HL-60/S4 treated with retinoic acid at 250 ng/mL for 4 days and 3 days (cell line): ENCODE results near the gene CWC22.
"Not testable (repeated sequence)": the region's sequence is repeated elsewhere in the genome, so short reads cannot be mapped to it uniquely, and the experiment has no call there.

Experiments
- in situ Hi-C: fragments of 300-500 bp; cut with MboI; formaldehyde crosslinking; loops from 2 replicates; pipeline ENCODE4 v1.7.0; 2022; ENCODE audit warnings: low sequenced_read_pairs

CWC22 gene

DNA sequence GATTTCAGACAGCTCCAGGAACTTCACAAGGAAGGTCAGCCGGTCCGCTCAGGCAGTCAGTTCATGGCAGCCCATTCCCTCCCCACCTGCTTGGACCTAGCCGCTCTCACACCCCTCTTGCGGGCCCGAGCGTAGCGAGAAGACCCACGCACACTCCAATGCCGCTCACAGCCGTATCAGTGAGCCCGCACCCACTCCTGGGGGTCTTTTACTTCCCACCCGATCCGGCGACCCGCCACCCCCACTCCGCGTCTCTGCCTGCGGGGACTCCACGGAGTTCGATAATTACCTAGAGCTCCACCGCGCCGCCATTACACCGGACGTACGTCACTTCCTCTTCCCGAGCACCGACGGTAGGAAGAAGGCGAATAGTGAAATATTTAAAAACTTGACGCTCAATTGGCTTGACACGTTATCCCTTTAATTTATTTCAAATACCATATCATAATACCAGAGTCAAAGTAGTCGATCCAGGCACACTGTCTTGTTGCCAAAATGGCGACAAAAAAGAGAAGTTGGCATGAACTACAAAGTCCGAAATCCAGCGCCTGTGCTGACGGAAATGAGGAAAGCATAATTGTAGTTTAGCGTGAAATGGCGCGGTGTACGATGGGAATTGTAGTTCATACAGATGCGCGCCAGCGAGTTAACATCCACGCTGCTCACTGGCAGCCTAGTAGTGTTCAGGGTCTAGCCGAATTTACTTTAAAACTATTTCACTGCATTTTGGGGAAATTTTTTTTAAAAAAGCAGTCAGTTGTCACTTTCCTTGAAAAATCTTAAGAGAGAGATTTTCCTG, at the start of gene CWC22:
Gene CWC22, minus strand, starts transcription at position 517 of the 799 bp plus-strand sequence. CDS start 13,956 bp downstream, outside the sequence.
- in situ Hi-C loops = no loop called here

DNA sequence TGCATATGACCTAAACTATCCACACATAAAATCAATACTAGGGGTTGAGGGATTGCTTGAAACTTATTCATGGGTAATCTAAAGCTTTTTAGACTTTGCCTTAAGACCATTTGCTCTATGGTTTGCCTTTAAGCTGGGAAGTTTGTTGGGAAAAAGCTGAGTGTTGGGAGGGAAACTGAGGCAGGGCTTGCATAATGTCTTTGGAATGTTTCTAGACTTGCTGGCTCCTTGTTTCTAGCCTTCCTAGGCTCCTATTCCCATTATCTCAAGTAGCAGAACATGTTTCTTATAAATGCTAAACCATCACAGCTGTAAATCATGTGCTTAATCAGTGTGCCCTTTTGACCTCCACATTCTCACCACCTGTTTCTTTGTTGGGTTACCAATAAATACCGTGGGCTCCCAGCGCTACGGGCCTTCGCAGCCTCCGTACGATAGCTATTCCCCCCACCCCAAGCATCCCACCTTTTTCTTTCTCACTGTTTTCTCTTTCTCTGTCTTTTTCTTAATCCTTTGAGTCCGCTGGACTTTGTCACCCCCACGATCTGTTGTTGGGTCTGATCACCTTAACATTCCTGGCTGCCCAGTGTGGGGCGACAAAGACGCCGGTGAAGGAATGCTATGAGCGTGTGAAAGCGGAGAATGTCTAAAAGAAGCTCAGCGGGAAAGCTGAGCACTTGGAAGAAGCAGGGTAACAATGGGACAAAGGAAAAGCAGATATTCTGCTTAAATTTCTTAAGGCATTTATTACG, 49.4 kb upstream of the CWC22 start:
- in situ Hi-C loops = no loop called here

DNA sequence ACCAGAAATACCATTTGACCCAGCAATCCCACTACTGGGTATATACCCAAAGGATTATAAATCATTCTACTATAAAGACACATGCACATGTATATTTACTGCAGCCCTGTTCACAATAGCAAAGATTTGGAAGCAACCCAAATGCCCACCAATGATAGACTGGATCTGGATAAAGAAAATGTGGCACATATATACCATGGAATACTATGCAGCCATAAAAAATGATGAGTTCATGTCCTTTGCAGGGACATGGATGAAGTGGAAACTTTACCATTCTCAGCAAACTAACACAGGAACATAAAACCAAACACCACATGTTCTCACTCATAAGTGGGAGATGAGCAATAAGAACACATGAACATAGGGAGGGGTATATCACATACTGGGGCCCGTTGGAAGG, 47.5 kb upstream of the CWC22 start:
- in situ Hi-C loops = not testable (repeated sequence)

DNA sequence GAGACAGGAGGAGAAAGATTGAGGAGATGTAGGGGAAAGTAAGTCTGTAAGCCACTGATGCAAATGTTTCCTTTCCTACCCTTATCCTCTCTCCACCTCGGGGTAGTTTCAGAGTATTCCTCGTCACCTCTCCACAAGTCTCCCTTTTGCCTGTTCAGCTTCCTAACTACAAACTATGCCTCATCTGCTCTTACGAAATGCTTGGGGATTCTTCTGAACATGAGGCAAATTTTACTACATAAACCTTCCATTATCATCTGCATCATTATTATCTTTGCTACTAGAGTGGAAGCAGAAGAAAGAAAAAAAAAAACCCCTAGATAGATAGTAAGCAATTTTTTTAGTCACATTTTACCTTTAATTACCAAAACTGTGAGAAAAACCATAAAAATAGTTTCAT, 43.1 kb upstream of the CWC22 start:
- in situ Hi-C loops = no loop called here

DNA sequence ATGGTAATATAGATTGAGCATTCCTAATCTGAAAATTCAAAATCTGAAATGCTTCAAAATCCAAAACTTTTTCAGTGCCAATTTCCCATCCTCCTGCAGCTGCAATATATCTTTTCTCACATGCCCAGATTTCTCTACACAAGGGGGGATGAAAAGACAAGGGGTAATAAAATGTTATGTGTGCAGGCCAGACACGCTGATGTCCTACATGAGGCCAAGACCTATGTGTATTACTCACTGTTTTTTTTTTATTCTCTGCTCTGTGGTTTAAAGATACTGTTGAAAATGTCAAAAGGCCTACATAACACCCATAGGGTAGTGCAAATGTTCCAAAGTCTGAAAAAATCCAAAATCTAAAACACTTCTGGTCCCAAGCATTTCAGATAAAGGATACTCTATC, 41.2 kb upstream of the CWC22 start:
- in situ Hi-C loops = no loop called here

- in situ Hi-C loops = no loop called here
Measured at GRCh38 chr2:180046776-180047175, 39.7 kb upstream of the CWC22 start.

DNA sequence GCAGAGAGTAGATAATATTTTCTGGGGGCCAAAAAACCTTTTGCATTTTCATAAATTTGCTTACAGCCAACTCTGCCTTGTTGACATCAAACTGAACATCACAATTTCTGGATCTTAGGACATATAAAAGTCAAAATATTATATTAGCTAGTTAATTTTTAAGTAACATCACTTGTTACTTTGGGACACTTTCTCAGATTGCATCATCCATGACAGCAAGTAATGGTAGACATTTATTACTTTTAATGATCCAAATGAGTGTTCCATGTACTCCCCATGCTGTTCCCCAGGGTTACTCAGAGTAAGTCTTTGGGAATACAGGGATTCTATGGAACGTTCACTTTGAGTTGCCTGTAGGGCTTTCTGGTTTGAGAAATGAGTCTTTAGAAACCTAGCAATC, 39.1 kb upstream of the CWC22 start:
- in situ Hi-C loops = no loop called here

DNA sequence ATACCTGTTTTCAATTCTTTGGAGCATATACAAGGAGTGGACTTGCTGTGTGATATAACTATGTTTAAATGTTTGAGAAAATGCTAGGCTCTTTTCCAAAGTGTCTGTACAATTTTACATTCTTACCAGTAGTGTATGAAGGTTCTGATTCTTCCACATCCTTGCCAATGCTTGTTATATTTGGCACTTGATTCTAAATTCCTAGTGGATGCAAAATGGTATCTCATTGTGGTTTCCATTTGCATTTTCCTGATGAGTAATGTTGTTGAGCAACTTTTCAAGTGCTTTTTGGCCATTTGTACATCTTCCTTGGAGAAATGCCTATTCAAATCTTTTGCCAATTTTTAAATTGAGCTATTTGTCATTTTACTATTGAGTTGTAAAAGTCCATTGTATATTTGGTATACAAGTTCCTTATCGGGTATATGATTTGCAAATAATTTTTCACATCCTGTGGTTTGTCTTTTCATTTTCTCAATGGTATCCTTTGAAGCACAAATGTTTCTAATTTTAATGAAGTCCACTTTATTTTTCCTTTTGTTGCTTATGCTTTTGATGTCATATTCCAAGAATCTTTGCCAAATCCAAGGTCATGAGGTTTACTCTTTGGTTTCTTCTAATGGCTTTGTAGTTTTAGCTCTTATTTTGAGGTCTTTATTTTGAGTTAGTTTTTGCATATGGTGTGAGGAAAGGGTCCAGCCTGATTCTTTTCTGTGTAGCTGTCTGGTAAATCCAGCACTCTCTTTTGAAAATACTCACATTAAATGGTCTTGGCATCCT, 33.2 kb upstream of the CWC22 start:
- in situ Hi-C loops = no loop called here

GRCh38 chr2:180038997-180039396, 31.9 kb upstream of the CWC22 start:
- in situ Hi-C loops = no loop called here

- in situ Hi-C loops = no loop called here
Measured at GRCh38 chr2:180033993-180034894, 27.1 kb upstream of the CWC22 start.

GRCh38 chr2:180029575-180029974, 22.5 kb upstream of the CWC22 start:
- in situ Hi-C loops = no loop called here

GRCh38 chr2:180021850-180022249, 14.8 kb upstream of the CWC22 start:
- in situ Hi-C loops = no loop called here

- in situ Hi-C loops = no loop called here
Measured at GRCh38 chr2:180017784-180018183, 10.7 kb upstream of the CWC22 start.

- in situ Hi-C loops = no loop called here
Measured at GRCh38 chr2:180016937-180017336, 9.8 kb upstream of the CWC22 start.

- in situ Hi-C loops = no loop called here
Measured at GRCh38 chr2:180015951-180016709, 9.0 kb upstream of the CWC22 start.

DNA sequence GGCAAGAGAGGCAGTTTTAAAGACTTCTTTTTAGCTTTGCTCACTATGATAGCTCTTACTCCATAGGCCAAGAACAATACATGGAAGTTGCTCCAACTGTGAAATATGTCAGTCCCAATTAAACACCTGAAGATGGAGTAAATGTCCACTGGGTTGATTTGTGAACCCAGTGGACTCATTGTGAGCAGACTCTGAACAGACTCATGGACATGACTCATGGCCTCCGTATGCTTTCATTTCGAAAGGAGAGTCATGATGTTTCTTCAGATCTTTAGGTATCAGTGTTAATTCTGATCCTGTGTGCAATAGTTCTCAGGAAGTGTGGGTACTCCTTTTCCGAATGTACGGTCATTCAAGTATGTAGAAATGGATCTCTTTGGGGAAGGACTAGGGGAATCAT, 5.4 kb upstream of the CWC22 start:
- in situ Hi-C loops = no loop called here

DNA sequence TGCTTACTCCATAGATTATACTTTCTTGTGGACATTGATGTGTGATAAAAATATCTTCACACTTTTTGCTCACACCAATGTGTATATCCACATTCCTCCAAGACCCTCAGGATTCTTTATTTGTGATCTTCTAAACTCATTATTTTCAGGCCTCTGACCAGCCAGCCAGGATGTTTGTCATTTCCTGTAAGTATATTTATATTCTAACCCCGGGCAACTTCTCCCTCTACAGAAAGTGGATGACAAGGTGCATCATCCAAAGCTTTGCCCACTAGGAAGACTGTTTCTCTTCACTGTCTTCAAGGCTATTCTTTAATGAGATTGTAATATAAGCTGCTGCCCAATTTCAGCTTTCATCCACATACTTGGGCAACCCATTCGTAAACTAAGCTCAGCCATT, 3.6 kb upstream of the CWC22 start:
- in situ Hi-C loops = no loop called here

- in situ Hi-C loops = no loop called here
Measured at GRCh38 chr2:180006231-180006630, 866 bp downstream of the CWC22 start.

DNA sequence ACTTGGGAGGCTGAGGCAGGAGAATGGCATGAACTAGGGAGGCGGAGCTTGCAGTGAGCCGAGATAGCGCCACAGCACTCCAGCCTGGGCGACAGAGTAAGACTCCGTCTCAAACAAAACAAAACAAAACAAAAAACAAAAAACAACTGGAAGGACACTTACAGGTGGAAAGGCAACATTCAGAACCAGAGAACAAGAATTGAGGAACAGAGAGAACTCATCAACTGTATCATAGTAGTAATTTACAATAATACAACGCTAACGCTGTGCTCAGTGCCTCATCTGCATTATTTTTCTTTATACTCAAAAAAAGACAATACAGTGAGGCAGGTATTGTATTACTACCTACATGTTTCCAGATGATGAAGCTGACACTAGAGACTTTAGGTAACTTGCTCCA, 1.6 kb downstream of the CWC22 start:
- in situ Hi-C loops = not testable (repeated sequence)

- in situ Hi-C loops = no loop called here
Measured at GRCh38 chr2:180004731-180005130, 2.4 kb downstream of the CWC22 start.
